ENCODE data around the gene SBSN. TPM values are rescaled to one million over a fixed set of nuclear protein-coding genes. Genes with fewer than 3 reads are reported as not detected.

Gene SBSN
- total RNA-seq, 1 experiment from 2014 or later, result 0.39 TPM

DNA sequence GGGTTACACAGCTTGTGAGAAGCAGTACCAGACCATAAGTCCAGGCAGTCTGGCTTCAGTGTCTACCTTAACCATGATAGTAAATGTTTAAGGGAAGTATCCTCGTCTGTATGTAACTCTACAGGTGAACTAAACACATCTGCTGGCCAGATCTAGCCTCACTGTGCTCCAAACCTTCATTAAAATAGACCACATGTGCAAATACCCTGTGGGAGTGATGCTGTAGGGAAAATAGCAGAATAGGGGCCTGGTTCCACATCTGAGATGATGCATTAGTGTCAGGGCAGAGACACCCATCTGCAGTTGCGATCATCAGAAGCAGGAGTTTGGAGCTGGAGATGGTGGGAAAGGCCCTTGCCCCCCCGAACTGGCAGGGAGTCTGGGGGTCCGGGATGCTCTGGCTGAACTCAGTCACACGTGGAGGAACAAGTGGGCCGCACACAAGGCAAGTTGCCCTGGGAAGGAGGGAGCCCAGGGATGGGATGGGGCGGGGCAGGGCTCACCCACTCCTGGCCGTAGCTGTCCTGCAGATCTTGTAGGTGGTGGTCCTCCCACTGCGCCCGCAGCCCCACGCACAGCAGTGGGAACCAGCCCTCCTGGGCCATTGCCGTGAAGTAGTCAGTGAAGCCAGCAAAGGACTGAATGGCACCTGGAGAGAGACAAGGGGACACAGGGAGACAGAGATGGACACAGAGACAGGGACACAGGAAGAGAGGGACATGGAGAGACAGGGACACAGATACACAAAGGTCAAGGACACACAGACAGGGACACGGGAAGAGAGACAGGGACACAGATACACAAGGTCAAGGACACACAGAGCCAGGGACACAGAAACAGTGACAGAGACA is 24.6 kb upstream of the SBSN start:
- Histone ChIP-seq H3K36me3 (ENCODE audit: control insufficient read depth, insufficient read depth, low read length) (no peaks in the 10 kb centered on the region), H3K4me1 (ENCODE audit: control insufficient read depth, insufficient read depth, low read length) (no peaks in the 10 kb centered on the region), H3K27me3 (ENCODE audit: control insufficient read depth, insufficient read depth, low read length) (no peaks in the 10 kb centered on the region), H3K4me3 (ENCODE audit: low read depth in 2 of 2, low read length in 2 of 2) (no peak overlapping the region), H3K27ac (ENCODE audit: low read length) (no peak overlapping the region), H3K9me3 (ENCODE audit: control insufficient read depth, insufficient read depth, low read depth, low read length) (no peaks in the 10 kb centered on the region)
- no TSS peak for BruUV-seq (replicated peaks)
- in situ Hi-C loops (cut with HindIII; ENCODE audit: low pct_unique_long_range_greater_than_20kb, low sequenced_read_pairs) (no loop called here), intact Hi-C loops (cut with micrococcal nuclease; ENCODE audit: unreplicated experiment) (loop anchor here (10.0 kb wide), 1 partner anchor 162 kb away; the partner anchor contains the start of gene KMT2B)
- no peak for TF ChIP-seq SIN3A (IDR thresholded peaks at IDR 0.05; ENCODE audit: borderline replicate concordance, insufficient read depth, low read depth, low read length)
- ChIA-PET CTCF (interaction anchor here (0.6 to 0.9 kb wide), 2 partner anchors 89 to 199 kb away, joined by 3 to 5 read pairs; no protein-coding TSS in a partner anchor), POLR2A (no interaction called here)
- DNase-seq (ENCODE audit: low read depth, low spot score) (no peak), ATAC-seq (no peak)

DNA sequence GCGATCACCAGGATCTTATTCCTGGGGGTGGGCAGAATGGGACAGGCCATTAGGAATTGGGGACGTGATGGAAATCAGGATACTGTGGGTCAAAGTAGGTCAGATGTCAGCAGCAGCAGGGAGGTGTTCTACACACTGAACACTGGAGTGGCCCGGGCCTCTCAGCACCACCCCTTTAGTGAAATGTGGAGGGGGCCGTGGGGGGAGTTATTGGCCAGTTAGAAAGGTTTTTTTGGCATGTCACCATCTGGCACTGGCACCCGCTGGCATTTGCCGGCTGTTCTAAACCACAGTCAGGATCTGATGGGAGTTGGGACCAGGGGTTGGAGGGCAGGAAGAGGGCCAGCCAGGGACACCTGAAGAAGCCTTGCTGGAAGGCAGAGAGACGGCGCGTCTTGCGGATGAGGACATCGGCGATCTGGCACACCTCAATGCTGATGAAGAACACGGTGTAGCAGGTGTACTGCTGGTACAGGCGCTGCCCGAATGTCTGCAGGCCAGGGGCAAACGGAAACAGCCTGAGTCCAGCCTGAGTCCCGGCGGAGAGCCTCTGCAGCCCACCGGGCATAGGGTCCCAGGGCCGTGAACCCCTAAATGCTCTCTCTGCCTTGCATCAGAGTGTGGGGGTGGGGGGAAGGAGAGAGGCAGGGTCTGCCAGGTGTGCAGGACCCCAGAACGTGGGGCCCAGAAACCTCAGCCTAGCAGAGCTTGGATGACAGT is 23.1 kb upstream of the SBSN start:
- H3K4me1 ChIP-seq (ENCODE audit: control insufficient read depth, insufficient read depth, low read length), result peaks cover 5% of the 10 kb centered on the region
- H3K36me3 ChIP-seq (ENCODE audit: control insufficient read depth, insufficient read depth, low read length), result no peaks in the 10 kb centered on the region; the same call in 1 of the 2 replicates
- no peak overlapping the region for H3K27ac ChIP-seq (ENCODE audit: low read length)
- no peak overlapping the region for H3K4me3 ChIP-seq (ENCODE audit: low read depth in 2 of 2, low read length in 2 of 2)
- ATAC-seq (no peak), DNase-seq (ENCODE audit: low read depth, low spot score) (no peak)
- in situ Hi-C loops (cut with HindIII; ENCODE audit: low pct_unique_long_range_greater_than_20kb, low sequenced_read_pairs), result no loop called here
- no peaks in the 10 kb centered on the region for H3K27me3 ChIP-seq (ENCODE audit: control insufficient read depth, insufficient read depth, low read length)
- no TSS peak for BruUV-seq (replicated peaks)
- ChIA-PET CTCF (interaction anchor here (0.9 kb wide), 1 partner anchor 198 kb away, joined by 3 read pairs; no protein-coding TSS in a partner anchor), POLR2A (no interaction called here)
- no peak for TF ChIP-seq POLR2AphosphoS5 (IDR thresholded peaks at IDR 0.05; ENCODE audit: low read depth, low read length)
- intact Hi-C loops (cut with micrococcal nuclease; ENCODE audit: unreplicated experiment), result loop anchor here (10.0 kb wide), 1 partner anchor 164 kb away; the partner anchor contains the start of gene KMT2B
- no peaks in the 10 kb centered on the region for H3K9me3 ChIP-seq (ENCODE audit: control insufficient read depth, insufficient read depth, low read depth, low read length)

DNA sequence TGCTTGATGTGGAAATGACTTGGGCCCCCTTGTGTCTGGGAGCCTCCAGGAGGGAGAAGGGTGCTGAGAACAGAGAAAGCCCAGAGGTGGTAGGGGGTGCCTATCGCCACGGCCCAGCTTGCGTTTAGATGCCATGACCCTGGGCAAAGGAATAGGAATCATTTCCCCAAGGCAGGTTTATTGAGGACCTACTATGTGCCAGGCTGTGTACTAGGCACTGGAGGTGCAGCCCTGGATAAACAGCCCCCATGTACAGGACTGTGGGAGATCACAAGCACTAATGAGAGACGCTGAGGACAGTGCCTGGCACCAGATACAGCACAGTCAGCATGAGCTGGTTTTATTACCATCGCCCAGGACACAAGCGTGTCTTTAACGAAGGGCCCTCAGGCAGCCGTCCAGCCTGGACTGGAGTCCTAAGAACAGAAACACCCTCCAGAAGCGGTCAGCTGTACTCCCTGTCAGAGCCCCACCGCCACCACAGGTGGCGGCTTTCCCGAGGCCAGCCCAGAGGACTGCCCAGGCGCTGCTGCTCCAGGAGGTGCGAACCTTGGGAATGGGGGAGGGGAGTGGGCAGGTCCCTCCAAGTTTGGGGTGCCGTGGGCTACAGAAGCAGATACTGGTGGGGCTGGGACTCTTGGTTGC is 21.9 kb upstream of the SBSN start:
- ATAC-seq (no peak), DNase-seq (ENCODE audit: low read depth, low spot score) (no peak)
- TF ChIP-seq SIN3A (IDR thresholded peaks at IDR 0.05; ENCODE audit: borderline replicate concordance, insufficient read depth, low read depth, low read length), result no peak
- TF ChIP-seq, protein P1, sequence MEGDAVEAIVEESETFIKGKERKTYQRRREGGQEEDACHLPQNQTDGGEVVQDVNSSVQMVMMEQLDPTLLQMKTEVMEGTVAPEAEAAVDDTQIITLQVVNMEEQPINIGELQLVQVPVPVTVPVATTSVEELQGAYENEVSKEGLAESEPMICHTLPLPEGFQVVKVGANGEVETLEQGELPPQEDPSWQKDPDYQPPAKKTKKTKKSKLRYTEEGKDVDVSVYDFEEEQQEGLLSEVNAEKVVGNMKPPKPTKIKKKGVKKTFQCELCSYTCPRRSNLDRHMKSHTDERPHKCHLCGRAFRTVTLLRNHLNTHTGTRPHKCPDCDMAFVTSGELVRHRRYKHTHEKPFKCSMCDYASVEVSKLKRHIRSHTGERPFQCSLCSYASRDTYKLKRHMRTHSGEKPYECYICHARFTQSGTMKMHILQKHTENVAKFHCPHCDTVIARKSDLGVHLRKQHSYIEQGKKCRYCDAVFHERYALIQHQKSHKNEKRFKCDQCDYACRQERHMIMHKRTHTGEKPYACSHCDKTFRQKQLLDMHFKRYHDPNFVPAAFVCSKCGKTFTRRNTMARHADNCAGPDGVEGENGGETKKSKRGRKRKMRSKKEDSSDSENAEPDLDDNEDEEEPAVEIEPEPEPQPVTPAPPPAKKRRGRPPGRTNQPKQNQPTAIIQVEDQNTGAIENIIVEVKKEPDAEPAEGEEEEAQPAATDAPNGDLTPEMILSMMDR (IDR thresholded peaks at IDR 0.05), result no peak
- TF ChIP-seq TCF7L2 (IDR thresholded peaks at IDR 0.05; ENCODE audit: low read depth, low read length), result no peak
- TF ChIP-seq, protein P2, sequence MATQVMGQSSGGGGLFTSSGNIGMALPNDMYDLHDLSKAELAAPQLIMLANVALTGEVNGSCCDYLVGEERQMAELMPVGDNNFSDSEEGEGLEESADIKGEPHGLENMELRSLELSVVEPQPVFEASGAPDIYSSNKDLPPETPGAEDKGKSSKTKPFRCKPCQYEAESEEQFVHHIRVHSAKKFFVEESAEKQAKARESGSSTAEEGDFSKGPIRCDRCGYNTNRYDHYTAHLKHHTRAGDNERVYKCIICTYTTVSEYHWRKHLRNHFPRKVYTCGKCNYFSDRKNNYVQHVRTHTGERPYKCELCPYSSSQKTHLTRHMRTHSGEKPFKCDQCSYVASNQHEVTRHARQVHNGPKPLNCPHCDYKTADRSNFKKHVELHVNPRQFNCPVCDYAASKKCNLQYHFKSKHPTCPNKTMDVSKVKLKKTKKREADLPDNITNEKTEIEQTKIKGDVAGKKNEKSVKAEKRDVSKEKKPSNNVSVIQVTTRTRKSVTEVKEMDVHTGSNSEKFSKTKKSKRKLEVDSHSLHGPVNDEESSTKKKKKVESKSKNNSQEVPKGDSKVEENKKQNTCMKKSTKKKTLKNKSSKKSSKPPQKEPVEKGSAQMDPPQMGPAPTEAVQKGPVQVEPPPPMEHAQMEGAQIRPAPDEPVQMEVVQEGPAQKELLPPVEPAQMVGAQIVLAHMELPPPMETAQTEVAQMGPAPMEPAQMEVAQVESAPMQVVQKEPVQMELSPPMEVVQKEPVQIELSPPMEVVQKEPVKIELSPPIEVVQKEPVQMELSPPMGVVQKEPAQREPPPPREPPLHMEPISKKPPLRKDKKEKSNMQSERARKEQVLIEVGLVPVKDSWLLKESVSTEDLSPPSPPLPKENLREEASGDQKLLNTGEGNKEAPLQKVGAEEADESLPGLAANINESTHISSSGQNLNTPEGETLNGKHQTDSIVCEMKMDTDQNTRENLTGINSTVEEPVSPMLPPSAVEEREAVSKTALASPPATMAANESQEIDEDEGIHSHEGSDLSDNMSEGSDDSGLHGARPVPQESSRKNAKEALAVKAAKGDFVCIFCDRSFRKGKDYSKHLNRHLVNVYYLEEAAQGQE (IDR thresholded peaks at IDR 0.05; ENCODE audit: insufficient read depth in 1 of 2, low read depth in 2 of 2, low read length in 1 of 2), result no peak
- TF ChIP-seq POLR2AphosphoS5 (IDR thresholded peaks at IDR 0.05; ENCODE audit: low read depth, low read length), result no peak
- H3K9me3 ChIP-seq (ENCODE audit: control insufficient read depth, insufficient read depth, low read depth, low read length), result no peaks in the 10 kb centered on the region
- H3K4me3 ChIP-seq (ENCODE audit: low read depth in 2 of 2, low read length in 2 of 2), result no peak overlapping the region
- intact Hi-C loops (cut with micrococcal nuclease; ENCODE audit: unreplicated experiment), result loop anchor here (10.0 kb wide), 1 partner anchor 165 kb away; the partner anchor contains the start of gene KMT2B
- BruUV-seq (replicated peaks), result no TSS peak
- peaks cover 2% of the 10 kb centered on the region; the same call in 1 of the 2 replicates for H3K36me3 ChIP-seq (ENCODE audit: control insufficient read depth, insufficient read depth, low read length)
- no peak overlapping the region for H3K27ac ChIP-seq (ENCODE audit: low read length)
- ChIA-PET POLR2A (no interaction called here), CTCF (no interaction called here)
- H3K4me1 ChIP-seq (ENCODE audit: control insufficient read depth, insufficient read depth, low read length), result peaks cover 6% of the 10 kb centered on the region
- H3K27me3 ChIP-seq (ENCODE audit: control insufficient read depth, insufficient read depth, low read length), result no peaks in the 10 kb centered on the region
- in situ Hi-C loops (cut with HindIII; ENCODE audit: low pct_unique_long_range_greater_than_20kb, low sequenced_read_pairs), result no loop called here

Measured in Panc1 (cell line).